ENCODE measurements around the gene SORBS2. TPM values are rescaled to one million over a fixed set of nuclear protein-coding genes. Genes with fewer than 3 reads are reported as not detected.

The SORBS2 gene
- total RNA-seq, 2 experiments from 2014 or later, result not detected

DNA sequence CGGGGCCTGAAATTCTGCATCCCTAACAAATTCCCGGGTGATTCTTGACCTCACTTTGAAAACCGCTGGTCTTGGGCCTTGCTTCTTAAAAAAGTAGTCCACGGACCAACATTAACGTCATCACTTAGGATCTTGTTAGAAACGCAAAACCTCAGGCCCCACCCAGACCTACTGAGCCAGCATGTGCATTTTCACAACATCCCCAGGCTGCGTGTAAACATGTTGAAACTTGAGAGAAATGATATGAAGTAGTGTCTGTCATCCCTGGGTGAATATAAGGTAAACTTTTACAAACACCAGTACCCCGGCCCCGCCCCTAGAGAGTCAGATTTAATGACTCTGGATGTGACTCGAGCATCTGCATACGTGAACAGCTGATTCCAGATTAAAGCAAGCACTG, 33.7 kb downstream of the SORBS2 start:
- ChIA-PET CTCF (no interaction called here), POLR2A (no interaction called here)

DNA sequence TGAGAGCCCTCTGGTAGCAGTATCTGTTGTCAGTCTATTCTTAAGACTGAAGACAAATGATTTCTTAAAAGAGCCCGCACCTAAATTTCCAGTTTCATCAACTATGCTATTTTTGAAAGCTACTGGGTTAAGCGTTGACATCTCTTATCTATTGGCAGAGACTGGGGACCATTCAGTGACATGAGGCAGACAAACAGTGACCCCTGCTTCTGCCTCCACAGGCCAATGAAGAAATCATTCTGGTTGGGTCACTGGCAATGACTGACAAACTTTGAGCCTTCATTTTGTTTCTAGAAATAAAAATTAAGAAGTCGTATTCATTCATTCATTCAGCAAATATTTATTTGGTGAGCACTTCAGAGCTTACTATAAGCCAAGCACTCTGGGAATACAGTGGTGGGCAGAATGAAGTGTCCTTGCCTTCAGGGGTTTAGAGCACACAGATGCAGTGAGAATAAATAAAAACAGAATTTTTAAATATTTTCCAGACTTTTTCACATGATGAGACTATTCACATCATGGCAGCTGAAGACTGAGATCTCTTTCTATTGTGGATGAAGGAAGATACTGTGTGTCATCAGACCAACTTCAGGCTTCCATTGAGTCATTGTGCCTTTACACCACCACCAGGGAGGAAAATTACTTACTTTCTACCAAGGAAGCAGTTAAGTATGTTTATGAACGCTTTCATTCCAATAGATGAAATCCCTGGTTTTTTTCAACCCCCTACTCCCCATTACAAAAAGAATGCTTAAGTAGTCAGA, 36.0 kb downstream of the SORBS2 start:
- ChIA-PET POLR2A (no interaction called here), CTCF (no interaction called here)

DNA sequence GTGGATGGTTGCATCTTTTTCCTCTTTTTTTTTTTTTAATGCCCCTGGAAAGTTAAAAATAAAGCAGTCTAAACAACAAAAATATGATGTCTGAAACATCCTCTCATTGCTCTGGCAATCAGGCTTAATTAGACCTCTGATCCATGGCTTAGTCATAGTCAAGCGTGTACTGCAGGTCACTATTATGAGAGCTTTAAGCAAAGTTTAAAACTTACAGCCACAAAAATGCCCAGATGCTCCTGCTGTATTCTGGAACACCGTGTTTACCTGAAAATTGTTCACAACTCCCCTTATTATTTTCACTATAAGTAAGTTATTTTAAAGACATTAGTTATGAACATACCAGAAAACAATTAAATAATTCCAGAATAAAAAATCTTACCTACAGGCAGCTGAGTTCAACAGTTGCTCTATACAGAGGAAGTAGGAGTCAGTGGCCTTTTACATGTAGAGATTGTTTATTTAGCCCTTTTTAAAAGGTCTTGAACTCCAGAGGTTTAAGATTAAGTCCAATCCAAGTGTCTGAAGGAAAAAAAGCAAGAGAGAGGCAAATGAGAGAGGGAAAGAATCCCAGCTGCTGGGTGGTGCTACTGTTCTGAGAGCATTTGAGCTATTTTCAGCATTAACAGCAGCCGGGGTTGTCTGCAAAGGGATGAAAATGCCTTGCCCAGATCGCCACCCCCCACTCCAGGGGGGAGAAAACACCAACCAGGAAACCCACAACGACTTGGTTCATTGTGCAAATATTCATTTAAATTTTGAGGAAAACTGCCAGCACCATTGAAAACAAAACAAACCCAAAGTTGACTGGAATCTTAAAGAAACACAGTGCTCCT, 36.9 kb downstream of the SORBS2 start:
- ChIA-PET POLR2A (no interaction called here), CTCF (no interaction called here)

DNA sequence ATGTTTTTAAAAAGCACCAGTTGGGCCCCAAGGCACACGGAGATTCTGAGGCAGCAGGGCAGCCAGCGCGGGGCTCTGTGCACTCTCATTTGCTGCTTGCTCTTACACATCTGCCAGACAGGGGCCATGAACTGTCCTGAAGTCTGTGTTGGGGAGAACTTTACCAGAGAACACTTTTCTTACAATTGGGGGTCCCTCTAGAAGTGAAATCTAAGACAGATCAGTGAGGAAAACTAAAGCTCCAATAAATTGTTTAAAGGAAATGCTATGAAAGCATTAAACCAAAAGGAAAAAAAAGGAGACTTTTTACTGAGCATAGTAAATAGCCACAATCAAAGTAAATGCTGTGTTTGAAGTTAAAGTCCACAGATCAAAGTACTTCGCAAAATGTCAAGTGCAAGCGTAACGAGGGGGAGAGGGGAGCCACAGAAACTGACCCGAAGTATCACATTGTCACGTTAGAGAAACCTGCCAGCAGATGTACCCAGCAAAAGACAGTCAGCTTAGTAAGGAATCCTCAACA, 37.8 kb downstream of the SORBS2 start:
- CTCF ChIA-PET, result no interaction called here
- POLR2A ChIA-PET, result no interaction called here

DNA sequence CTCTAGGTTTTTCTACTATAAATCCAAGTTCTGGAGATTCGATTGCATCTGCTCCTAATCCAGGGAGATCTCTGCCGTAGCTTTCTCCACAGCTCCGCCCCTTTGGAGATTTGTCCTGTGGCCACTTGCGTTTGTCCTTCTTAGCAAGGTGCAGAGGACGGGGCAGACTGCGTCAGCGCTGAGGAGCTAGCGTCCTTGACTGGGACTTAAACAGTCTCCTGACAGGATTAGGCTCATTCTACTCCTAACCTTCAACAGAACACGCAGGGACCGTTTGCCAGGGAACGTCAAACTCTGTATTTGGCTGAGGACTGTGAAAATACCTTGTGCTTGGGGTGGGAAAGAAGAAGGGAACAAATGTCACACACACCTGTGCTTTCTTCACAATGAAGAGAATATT, 38.6 kb downstream of the SORBS2 start:
- ChIA-PET POLR2A (no interaction called here), CTCF (no interaction called here)

DNA sequence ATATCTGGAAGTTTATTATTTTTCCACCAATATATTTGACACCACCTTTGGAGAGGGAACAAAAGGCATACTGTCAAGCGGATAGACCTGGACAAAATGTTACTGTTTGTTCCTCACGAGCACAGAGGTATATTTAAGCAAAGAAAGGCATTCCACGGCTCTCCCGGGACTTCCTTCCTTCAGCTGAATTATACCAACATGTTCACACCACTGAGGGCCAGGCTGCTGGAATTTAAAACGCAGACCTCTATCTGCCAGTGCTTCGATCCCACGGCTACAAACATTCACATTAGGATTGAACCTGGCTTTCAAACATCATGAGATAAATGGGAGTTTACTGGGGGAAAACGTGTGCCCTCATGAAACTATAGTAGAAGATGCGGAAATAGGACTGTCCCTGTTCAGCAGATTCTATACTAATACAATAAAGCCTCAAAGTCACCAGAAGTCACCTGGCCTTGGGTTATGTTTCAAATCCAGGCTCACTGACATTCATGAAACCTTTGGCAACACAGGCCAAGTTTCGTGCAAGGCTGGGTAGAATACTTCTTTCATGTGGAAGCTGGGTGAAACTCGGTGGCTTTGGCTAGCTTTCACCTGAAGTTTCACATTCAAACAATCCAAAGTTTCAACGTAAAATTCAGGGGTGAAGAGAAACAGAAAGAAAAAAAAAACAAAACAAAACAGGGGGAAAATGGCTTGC, 39.5 kb downstream of the SORBS2 start:
- CTCF ChIA-PET, result no interaction called here

DNA sequence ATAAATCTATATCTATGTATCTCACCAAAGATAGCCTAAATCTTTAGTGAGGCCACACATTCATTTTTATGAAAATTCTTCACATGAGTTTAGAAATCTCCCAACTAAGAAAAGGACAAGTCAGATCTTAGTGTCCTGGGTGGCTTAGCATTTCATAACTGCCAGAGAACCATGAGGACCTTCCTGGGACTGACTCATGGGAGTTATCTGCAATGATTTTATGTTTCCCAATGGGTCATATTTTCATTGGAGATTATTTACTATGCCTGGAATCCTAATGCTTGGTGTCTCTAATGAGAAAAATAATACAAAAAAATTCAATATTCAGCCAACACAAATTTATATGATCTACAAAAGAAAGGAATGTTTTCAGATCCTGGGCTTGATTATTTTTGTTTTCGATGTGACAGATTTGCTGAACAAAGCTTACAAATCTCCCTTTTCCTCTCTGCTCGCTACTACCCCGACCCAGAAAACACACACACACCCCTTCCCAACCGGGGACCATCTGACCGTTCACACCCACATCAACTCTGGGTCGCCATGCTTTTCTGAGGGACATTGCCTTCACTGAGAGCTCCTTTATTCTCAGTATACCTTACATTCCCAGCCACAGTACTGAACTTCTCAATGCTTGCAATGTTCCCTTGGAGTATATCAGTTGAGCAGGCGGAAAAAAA, 40.1 kb downstream of the SORBS2 start:
- ChIA-PET POLR2A (no interaction called here), CTCF (no interaction called here)

More for the DNA sequence above, 39.5 kb downstream of the SORBS2 start:
- POLR2A ChIA-PET, result no interaction called here

DNA sequence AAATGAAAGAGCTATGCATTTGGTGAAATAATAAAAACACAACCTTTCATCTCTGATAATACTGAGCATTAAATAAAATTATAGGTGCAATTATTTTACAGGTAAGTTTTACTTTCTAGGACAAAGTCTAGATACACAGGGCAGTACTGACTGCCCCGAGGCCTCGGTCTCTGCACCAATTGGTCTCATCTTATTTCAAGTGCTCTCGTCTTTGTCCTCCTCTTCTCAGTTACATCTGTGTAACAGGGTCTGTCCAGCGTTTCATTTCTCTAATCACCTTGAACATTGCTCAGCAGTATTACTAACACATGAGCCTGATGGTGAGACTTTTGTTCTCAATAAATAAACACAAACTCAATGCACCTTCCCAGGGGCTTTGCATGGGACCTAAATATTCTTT, 44.5 kb downstream of the SORBS2 start:
- ChIA-PET CTCF (no interaction called here), POLR2A (no interaction called here)

DNA sequence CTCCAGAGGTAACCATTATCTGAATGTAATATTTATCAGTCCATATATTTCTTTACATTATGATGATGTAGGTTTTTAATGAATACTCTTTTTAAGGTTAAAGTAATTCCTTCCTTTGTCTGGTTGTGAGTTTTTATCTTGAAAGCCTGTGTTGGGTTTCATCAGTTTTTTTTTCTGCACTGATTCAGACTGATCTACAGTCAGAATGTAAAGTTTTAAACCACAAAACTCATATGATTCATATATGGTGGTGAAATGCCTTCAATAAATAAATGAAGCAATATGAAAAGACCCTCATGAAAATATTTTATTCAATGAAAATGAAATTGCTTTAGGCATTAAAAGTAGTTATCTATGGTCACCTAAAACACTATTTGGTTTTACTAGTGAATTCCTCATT, 47.1 kb downstream of the SORBS2 start:
- ChIA-PET CTCF (no interaction called here), POLR2A (no interaction called here)

DNA sequence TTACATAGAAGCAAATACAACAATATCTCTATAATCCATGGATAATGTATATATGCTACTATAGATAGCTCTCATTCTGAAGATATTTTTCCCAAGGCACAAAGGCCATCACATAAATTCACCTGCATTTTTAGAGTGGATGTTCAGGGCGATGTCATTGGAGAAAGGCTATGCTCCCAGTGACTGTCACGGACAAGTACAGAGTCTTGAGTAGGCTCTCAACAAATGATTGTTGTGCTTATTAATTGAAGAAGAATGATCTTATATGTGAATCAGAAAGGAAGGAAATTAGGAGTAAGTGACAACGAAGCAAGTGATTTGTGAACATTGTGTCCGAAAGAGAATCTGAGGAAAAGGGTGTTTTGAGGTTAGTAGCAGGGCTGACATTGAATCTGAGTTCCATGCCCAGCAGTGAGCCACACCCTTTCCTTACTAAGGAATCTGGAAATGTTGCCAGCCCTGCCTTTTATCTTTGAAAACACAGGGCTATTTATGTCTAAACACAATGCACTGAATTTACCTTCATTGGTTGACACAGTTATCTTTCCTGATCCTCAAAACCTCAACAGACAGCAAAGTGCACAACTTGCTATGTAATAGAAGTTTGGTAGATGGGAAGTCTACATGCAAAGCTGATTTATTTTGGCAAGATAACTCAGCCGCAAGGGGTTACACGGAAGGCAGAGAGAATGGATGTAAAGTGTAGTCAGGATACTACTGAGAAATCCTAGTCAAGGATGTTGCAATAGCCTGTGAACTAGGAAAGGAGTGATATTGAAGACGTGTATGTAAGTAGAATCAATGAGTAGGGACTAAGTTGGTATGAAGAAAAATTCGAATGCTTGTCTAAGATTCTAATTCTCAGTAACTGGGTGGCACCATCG, 50.4 kb downstream of the SORBS2 start:
- POLR2A ChIA-PET, result no interaction called here
- CTCF ChIA-PET, result no interaction called here

DNA sequence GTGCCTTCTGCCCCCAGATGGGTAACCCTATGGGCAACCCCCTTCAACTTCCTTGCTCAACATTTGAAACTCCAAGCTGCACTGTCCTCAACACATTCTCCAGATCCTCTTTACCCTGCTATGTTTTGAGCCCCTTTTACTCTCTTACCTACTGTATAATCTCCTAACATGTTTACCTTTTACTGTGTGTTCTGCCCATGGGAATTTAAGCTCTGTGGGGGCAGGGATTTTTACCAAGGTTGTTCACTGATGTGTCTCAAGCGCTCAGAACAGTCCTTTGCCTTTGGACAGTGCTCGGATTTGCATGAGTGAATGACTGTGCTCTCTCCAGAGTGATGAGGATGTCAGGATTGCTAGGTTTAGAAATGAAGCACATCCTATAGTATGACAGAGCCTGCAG, 53.2 kb downstream of the SORBS2 start:
- ChIA-PET POLR2A (no interaction called here), CTCF (no interaction called here)

DNA sequence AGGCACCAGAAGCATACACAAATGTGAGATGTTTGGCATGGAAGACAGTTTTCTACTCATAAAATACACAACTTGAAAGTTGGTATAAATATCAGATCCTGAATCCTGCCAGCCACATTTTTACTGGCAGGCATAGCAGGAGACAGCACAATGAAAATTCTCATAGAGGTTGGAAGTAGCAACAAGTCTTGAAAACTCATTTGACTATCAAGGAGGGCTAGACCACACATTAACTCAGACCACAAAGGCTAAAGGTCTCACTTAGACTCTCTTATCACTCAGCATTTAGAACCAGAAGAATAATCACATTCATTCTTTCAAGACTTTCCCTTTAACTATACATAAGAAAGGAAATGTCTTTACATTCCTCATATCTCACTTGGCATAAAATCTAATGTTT, 56.5 kb downstream of the SORBS2 start:
- ChIA-PET CTCF (no interaction called here), POLR2A (no interaction called here)

DNA sequence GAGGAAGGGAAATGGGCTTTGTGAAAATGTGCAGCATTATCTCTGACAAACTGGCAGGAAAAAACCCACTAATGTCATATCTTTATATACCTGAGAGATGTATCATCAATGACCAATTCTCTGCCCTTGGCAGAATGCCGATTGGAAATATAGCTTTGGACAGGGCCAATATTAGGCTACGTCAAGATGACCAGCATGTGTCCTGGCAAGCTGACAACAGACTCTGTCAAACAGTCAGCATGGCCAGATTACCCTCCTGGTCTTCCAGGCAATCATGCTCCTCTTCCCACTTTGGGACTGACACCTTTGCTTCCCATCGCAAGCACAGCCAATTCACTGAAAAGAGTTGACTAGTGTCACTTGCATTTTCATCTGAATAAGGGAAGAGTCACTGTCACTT, 57.0 kb downstream of the SORBS2 start:
- CTCF ChIA-PET, result no interaction called here

DNA sequence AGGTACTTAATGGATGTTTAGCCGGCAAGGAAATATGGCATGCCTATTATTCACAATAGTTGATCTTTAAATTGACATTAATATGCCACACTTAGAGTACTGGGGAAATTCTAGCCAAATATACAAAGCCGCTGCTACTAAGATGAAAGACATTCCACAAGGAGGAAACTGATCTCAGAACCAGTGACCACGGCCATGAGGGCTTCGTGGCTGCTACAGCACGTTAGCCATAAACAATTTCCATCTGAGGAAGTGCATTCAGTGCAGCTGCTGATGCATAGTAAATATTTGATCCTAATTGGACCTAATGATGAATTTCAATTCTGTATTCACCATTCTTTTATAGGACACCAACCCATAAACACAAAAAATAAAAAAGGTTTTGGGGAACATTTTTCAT, 59.1 kb downstream of the SORBS2 start:
- ChIA-PET POLR2A (no interaction called here), CTCF (no interaction called here)

More for the DNA sequence above, 57.0 kb downstream of the SORBS2 start:
- POLR2A ChIA-PET, result no interaction called here

DNA sequence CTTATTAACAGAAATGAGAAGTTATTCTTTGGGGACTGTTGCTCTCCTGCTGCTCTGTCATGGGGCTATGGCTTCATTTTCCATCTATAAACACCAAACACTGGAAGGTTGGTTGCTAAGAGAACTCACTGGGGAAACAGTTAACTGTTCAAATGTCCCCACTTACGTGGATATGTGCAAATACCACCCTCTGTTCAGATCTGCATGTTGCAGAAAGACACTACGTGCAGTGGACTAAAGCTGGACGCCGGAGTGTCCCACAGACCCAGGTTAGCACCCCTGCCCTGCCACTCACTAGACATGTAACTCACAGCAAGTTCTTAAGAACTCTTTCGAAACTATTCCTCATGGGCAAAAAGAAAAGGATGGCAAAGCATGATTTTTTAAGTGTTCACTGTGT, 62.1 kb downstream of the SORBS2 start:
- CTCF ChIA-PET, result no interaction called here
- POLR2A ChIA-PET, result no interaction called here

DNA sequence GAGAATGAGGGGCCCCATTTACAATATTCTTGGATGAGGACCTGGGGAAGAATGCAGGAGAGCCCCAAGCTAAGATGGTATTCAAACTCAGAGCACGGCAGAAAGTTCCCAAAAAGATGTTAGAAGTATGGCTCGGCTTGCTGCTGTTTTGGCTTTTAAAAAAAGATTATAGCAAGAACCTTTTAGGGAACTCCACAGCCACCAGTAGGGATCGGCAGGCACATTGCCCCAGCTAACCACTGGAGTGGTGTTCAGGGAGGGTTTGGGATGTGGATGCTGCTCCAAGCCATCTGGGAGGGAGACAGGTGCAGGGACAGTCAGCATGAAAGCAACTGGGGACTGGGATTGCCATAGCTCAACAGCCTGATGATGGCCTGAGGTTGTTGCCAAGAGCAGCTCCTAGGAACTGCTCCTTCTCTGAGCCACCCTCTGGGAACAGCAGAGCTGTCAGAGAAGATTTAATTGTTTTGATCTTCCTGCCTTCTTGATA, 63.0 kb downstream of the SORBS2 start:
- CTCF ChIA-PET, result no interaction called here
- POLR2A ChIA-PET, result no interaction called here

DNA sequence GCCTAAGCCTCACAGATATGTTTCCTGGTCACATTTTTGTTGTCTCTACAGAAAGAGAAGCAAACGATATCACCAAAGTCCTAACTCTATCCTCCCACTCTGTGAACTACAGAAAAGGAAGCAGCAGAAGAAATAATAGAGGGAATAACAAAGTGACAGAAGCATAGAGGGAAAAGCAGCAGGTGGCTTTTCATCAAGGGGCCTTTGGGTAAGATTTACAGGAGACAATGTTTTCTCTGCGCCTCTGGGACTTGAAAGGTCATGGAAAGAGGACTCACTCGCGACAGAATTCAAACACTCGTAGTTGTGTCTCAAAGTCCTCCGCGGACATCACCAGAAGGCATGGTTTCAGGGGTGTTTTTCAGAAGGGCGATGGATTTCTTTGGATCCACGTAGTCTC, 66.1 kb downstream of the SORBS2 start:
- ChIA-PET POLR2A (no interaction called here), CTCF (no interaction called here)

DNA sequence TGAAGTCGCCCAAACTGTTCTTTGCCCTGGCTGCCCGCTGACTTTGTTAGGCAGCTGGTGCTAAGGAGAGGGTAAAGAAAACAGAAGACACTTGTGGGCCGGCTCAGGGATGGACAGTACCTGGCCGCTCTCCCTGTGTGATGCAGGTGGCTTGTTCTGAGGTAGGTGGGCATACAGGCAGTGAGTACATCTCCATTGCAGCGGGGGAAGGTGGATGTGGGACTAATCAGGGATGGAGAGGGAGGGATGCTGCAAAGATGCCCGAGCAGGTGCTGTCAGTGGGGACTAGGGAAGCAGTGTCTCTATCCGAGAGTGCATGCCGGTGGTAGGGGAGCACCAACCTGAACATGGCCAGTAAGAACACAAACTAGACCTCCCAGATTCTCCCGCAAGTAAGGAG, 67.0 kb downstream of the SORBS2 start:
- ChIA-PET POLR2A (no interaction called here), CTCF (no interaction called here)

DNA sequence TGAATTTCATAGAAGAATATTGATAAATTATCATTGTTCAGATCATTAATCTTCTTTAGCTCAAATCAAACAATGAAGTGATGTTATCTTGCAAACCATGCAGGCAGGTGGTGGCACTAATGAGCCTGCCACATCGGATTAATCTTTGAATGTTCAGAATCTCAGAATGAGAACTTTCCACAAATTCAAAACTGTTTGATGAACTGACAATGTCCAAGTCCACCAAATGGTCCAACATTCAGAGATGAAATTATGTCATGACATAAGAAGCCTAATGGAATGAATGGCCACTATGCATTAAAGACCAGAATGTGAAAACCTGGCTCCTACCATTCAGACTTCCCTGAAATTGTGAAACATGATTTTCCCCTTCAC, 67.5 kb downstream of the SORBS2 start:
- ChIA-PET POLR2A (no interaction called here), CTCF (no interaction called here)

All from activated CD8-positive, alpha-beta memory T cell treated with anti-CD3 and anti-CD28 coated beads for 36 hours (primary cell).